Measurements from ENCODE around the gene NDUFAF5.
"Not testable (repeated sequence)": the region's sequence is repeated elsewhere in the genome, so short reads cannot be mapped to it uniquely, and the experiment has no call there.

Gene NDUFAF5

GRCh38 chr20:13784893-13785715, at the start of gene NDUFAF5, which contains the start of gene ESF1:
NDUFAF5 (plus strand) TSS chr20:13785028; CDS start chr20:13785069, 41 bp downstream.
ESF1 (minus strand) TSS chr20:13784919; CDS start chr20:13783140, 1,779 bp downstream.
- peak; percentile 86 for DNase-seq

- no peak for DNase-seq
These were observed 49.0 kb upstream of the NDUFAF5 start for GRCh38 chr20:13735826-13736225.

GRCh38 chr20:13736436-13737191, 48.2 kb upstream of the NDUFAF5 start:
- DNase-seq = no peak

GRCh38 chr20:13738187-13738586, 46.6 kb upstream of the NDUFAF5 start:
- not testable (repeated sequence) for DNase-seq

GRCh38 chr20:13739731-13740649, 44.8 kb upstream of the NDUFAF5 start:
- no peak for DNase-seq

GRCh38 chr20:13741879-13742278, 42.9 kb upstream of the NDUFAF5 start:
- DNase-seq = no peak

- DNase-seq = no peak
These were observed 40.5 kb upstream of the NDUFAF5 start for GRCh38 chr20:13744352-13744751.

GRCh38 chr20:13745784-13746183, 39.0 kb upstream of the NDUFAF5 start:
- no peak for DNase-seq

- DNase-seq = peak; percentile 32
These were observed 35.0 kb upstream of the NDUFAF5 start for GRCh38 chr20:13749811-13750210.

- DNase-seq = no peak
These were observed 31.3 kb upstream of the NDUFAF5 start for GRCh38 chr20:13753436-13754036.

GRCh38 chr20:13755809-13756208, 29.0 kb upstream of the NDUFAF5 start:
- no peak for DNase-seq

GRCh38 chr20:13756551-13756950, 28.3 kb upstream of the NDUFAF5 start:
- no peak for DNase-seq

- no peak for DNase-seq
These were observed 25.9 kb upstream of the NDUFAF5 start for GRCh38 chr20:13758884-13759283.

- not testable (repeated sequence) for DNase-seq
These were observed 24.3 kb upstream of the NDUFAF5 start for GRCh38 chr20:13760451-13760946.

GRCh38 chr20:13765299-13765698, 19.5 kb upstream of the NDUFAF5 start:
- DNase-seq = no peak

- no peak for DNase-seq
These were observed 18.9 kb upstream of the NDUFAF5 start for GRCh38 chr20:13765868-13766416.

GRCh38 chr20:13770141-13770540, 14.7 kb upstream of the NDUFAF5 start:
- no peak for DNase-seq

- no peak for DNase-seq
These were observed 12.9 kb upstream of the NDUFAF5 start for GRCh38 chr20:13771853-13772453.

GRCh38 chr20:13772529-13772928, 12.3 kb upstream of the NDUFAF5 start:
- DNase-seq = no peak

- DNase-seq = no peak
These were observed 9.0 kb upstream of the NDUFAF5 start for GRCh38 chr20:13775867-13776266.

GRCh38 chr20:13777171-13777601, 7.6 kb upstream of the NDUFAF5 start:
- DNase-seq = no peak
